IMR-90 (cell line): ENCODE data around the gene CLSTN3. TPM values are rescaled to one million over a fixed set of nuclear protein-coding genes. Genes with fewer than 3 reads are reported as not detected.

ENCODE experiments used
- ATAC-seq: fragments of 200-7000 bp; cut with Tn5 transposase; 2 replicates; pipeline ENCODE4 v1.9.1; 2020; ENCODE audit warnings: low read depth, mild to moderate bottlenecking, moderate library complexity
- BruUV-seq: library from RNA; stranded (reverse); fragments of 400-500 nt; replicated peaks from 2 replicates; lab custom pipeline; 2021; lab: Mats Ljungman, UMichigan
- CTCF ChIA-PET: fragments of 300-600 bp; formaldehyde crosslinking; extraction: SDS; loops from one replicate; lab custom pipeline; 2021; ENCODE audit warnings: antibody characterized with exemption; lab: Yijun Ruan, JAX
- POLR2A ChIA-PET: fragments of 300-600 bp; sonication (Branson Sonifier 250); formaldehyde crosslinking; loops from one replicate; lab custom pipeline; 2022; ENCODE audit warnings: antibody characterized with exemption; ENCODE audit not compliant: unreplicated experiment; lab: Charles Lee
- DNase-seq: peaks from one replicate; pipeline ENCODE4 v3.0.0; 2013
- H2AFZ ChIP-seq: replicated peaks from 2 replicates; pipeline ENCODE3; 2013; ENCODE audit warnings: low read length, mild to moderate bottlenecking; ENCODE audit not compliant: poor library complexity
- H2AK5ac ChIP-seq: 2 replicates; pipeline ENCODE4 v1.6.1; 2013; ENCODE audit warnings: low read depth, low read length, inconsistent platforms
- H2AK9ac ChIP-seq: replicated peaks from 2 replicates; pipeline ENCODE3; 2013; ENCODE audit warnings: mild to moderate bottlenecking, low read depth, low read length, moderate library complexity; ENCODE audit not compliant: poor library complexity
- H2BK120ac ChIP-seq: 2 replicates; pipeline ENCODE4 v1.6.1; 2013; ENCODE audit warnings: low read depth, low read length, inconsistent platforms
- H2BK15ac ChIP-seq: 3 replicates; pipeline ENCODE4 v1.6.1; 2013; ENCODE audit warnings: low read depth, low read length, inconsistent platforms
- H2BK20ac ChIP-seq: 2 replicates; pipeline ENCODE4 v1.6.1; 2013; ENCODE audit warnings: low read depth, mild to moderate bottlenecking, inconsistent platforms, low read length, moderate library complexity
- H2BK5ac ChIP-seq: 2 replicates; pipeline ENCODE4 v1.6.1; 2013; ENCODE audit warnings: mild to moderate bottlenecking, low read depth, low read length, inconsistent platforms; ENCODE audit not compliant: poor library complexity, severe bottlenecking
- H3K14ac ChIP-seq: replicated peaks from 2 replicates; pipeline ENCODE4 v1.6.1; 2013; ENCODE audit warnings: low read depth, low read length, inconsistent platforms
- H3K18ac ChIP-seq: 2 replicates; pipeline ENCODE4 v1.6.1; 2013; ENCODE audit warnings: low read depth, low read length, control low read depth
- H3K23ac ChIP-seq: 2 replicates; pipeline ENCODE4 v1.6.1; 2013; ENCODE audit warnings: low read depth, low read length, inconsistent platforms
- H3K27ac ChIP-seq: 2 replicates; pipeline ENCODE4 v1.5.1; 2013; ENCODE audit warnings: mild to moderate bottlenecking, control low read depth, low read length; ENCODE audit not compliant: insufficient read depth
- H3K27me3 ChIP-seq: 2 replicates; pipeline ENCODE4 v1.6.1; 2013; ENCODE audit warnings: low read length; ENCODE audit not compliant: control insufficient read depth, insufficient read depth
- H3K36me3 ChIP-seq: 2 replicates; pipeline ENCODE4 v1.6.1; 2013; ENCODE audit warnings: low read length, mixed read lengths; ENCODE audit not compliant: control insufficient read depth, insufficient read depth
- H3K4ac ChIP-seq: 2 replicates; pipeline ENCODE4 v1.6.1; 2013; ENCODE audit warnings: low read depth, low read length, inconsistent platforms
- H3K4me1 ChIP-seq: 2 replicates; pipeline ENCODE4 v1.6.1; 2013; ENCODE audit warnings: low read length, mixed read lengths; ENCODE audit not compliant: control insufficient read depth, insufficient read depth
- H3K4me2 ChIP-seq: 2 replicates; pipeline ENCODE4 v1.6.1; 2013; ENCODE audit warnings: low read depth, mild to moderate bottlenecking, control low read depth, low read length, moderate library complexity
- H3K4me3 ChIP-seq: 2 replicates; pipeline ENCODE4 v1.5.1; 2013; ENCODE audit warnings: low read depth, mild to moderate bottlenecking, control low read depth, low read length, moderate library complexity; ENCODE audit not compliant: insufficient read depth
- H3K56ac ChIP-seq: 2 replicates; pipeline ENCODE4 v1.6.1; 2013; ENCODE audit warnings: low read length, inconsistent platforms; ENCODE audit not compliant: insufficient read depth; ENCODE audit errors: extremely low read depth
- H3K79me1 ChIP-seq, 2 experiments: 2 replicates each; pipeline ENCODE4 v1.6.1; 2013; ENCODE audit warnings: low read length in 2 of 2, inconsistent platforms in 1 of 2, low read depth in 1 of 2
- H3K9ac ChIP-seq: 2 replicates; pipeline ENCODE4 v1.6.1; 2013; ENCODE audit warnings: low read depth, low read length, control low read depth
- H3K9me1 ChIP-seq: 2 replicates; pipeline ENCODE4 v1.6.1; 2013; ENCODE audit warnings: low read length, inconsistent platforms; ENCODE audit not compliant: insufficient read depth
- H3K9me3 ChIP-seq: 2 replicates; pipeline ENCODE4 v1.6.1; 2013; ENCODE audit warnings: low read length; ENCODE audit not compliant: control insufficient read depth, insufficient read depth
- H4K20me1 ChIP-seq: 2 replicates; pipeline ENCODE4 v1.6.1; 2013; ENCODE audit warnings: low read length, inconsistent platforms; ENCODE audit not compliant: insufficient read depth
- H4K5ac ChIP-seq: 2 replicates; pipeline ENCODE4 v1.6.1; 2013; ENCODE audit warnings: mild to moderate bottlenecking, low read depth, low read length, control low read depth
- H4K8ac ChIP-seq, 2 experiments: 2 replicates each; pipeline ENCODE4 v1.6.1; 2013; ENCODE audit warnings: low read depth in 2 of 2, low read length in 2 of 2, control low read depth in 1 of 2, inconsistent platforms in 1 of 2
- H4K91ac ChIP-seq: 2 replicates; pipeline ENCODE4 v1.6.1; 2013; ENCODE audit warnings: low read depth, low read length, inconsistent platforms; ENCODE audit not compliant: insufficient read depth
- CHD1 ChIP-seq: IDR thresholded peaks from 2 replicates; pipeline ENCODE4 v1.6.1; 2012; ENCODE audit warnings: low read depth, low read length, improper control_type of control experiment
- FOS ChIP-seq: fragments of 150-350 bp; IDR thresholded peaks from 2 replicates; pipeline ENCODE4 v1.6.1; 2016; ENCODE audit warnings: low read depth, low read length
- RFX5 ChIP-seq: IDR thresholded peaks from 2 replicates; pipeline ENCODE4 v1.8.0; 2012; ENCODE audit warnings: low read depth, mild to moderate bottlenecking, low read length, moderate library complexity
- WGBS, 2 experiments: methylation state at CpG; one replicate each; pipeline versions ENCODE4 v1.1.5 to v1.1.7; 2013; ENCODE audit warnings: missing lambda C conversion rate in 2 of 2; ENCODE audit not compliant: insufficient read length in 1 of 2; ENCODE audit errors: extremely low coverage in 2 of 2; 5-methylcytosine and 5-hydroxymethylcytosine counted together
- dilution Hi-C: fragments of 300-500 bp; cut with HindIII; formaldehyde crosslinking; loops from one replicate; pipeline ENCODE4 v1.14.3; 2018; ENCODE audit warnings: low sequenced_read_pairs; ENCODE audit not compliant: unreplicated experiment
- in situ Hi-C: fragments of 300-500 bp; cut with MboI; formaldehyde crosslinking; loops from 3 replicates; pipeline ENCODE4 v1.14.3; 2019; ENCODE audit warnings: low sequenced_read_pairs, inconsistent platforms, mixed read lengths
- intact Hi-C: fragments of 100-400 bp; cut with micrococcal nuclease; formaldehyde crosslinking; loops from 2 replicates; pipeline ENCODE4 v1.10.0; 2022
- polyA plus RNA-seq, 3 experiments: library from polyadenylated mRNA; depleted of rRNA; stranded (reverse); fragments of >200 nt; gene quantifications; 2 replicates each; pipeline ENCODE4 v1.2.3, GENCODE V29; 2012; ENCODE audit warnings: low replicate concordance in 1 of 3
- total RNA-seq: library from RNA; depleted of rRNA; stranded (reverse); fragments of >200 nt; gene quantifications from 2 replicates; pipeline ENCODE4 v1.2.3, GENCODE V29; 2012

The CLSTN3 gene
- total and polyA plus RNA-seq, 2 of the 4 experiments (the other 2 are of a cell fraction) = 4.1 to 16.4 TPM

- POLR2A ChIA-PET = no interaction called here
- WGBS, 2 experiments = 91% methylated on average over 1 of the region's 3 CpGs; no CpG with 5 or more reads in 1 of the 2 experiments
- H3K9me3 ChIP-seq = no peaks in the 10 kb centered on the region
- no peaks in the 10 kb centered on the region for H4K20me1 ChIP-seq
- no peak overlapping the region for H2AK5ac ChIP-seq
- dilution Hi-C loops (no loop called here), in situ Hi-C loops (loop anchor here (10.0 kb wide), 1 partner anchor 173 kb away; the partner anchor contains the start of genes C12orf57 and RNU7-1), intact Hi-C loops (no loop called here)
- H3K4ac ChIP-seq = no peak overlapping the region
- no peak overlapping the region for H3K14ac ChIP-seq
- H3K4me3 ChIP-seq = no peak overlapping the region
- H4K91ac ChIP-seq = no peak overlapping the region
- H2AK9ac ChIP-seq = no peak overlapping the region
- DNase-seq (no peak), ATAC-seq (no peak)
- H3K9me1 ChIP-seq = no peaks in the 10 kb centered on the region
- no peaks in the 10 kb centered on the region for H3K27me3 ChIP-seq
- H3K79me1 ChIP-seq = 0 out of 4 replicates have a peak, but pooled peaks cover 0 to 7% of the 10 kb centered on the region in 2 experiments
- H4K5ac ChIP-seq = no peak overlapping the region
- no peak overlapping the region for H2BK20ac ChIP-seq
- no peak overlapping the region for H3K23ac ChIP-seq
- no TSS peak for BruUV-seq
- CTCF ChIA-PET = no interaction called here
- no peak overlapping the region for H2BK120ac ChIP-seq
- no peak overlapping the region for H2BK5ac ChIP-seq
- H3K4me2 ChIP-seq = no peak overlapping the region
- H2AFZ ChIP-seq = no peak overlapping the region
- no peak overlapping the region for H2BK15ac ChIP-seq
- H3K36me3 ChIP-seq = peaks cover 41% of the 10 kb centered on the region
- no peak overlapping the region for H3K9ac ChIP-seq
- TF ChIP-seq CHD1 (no peak), FOS (no peak), RFX5 (no peak)
- no peak overlapping the region for H3K18ac ChIP-seq
- no peak overlapping the region for H4K8ac ChIP-seq
- H3K56ac ChIP-seq = no peak overlapping the region
- H3K4me1 ChIP-seq = no peaks in the 10 kb centered on the region; the same call in 1 of the 2 replicates
- H3K27ac ChIP-seq = no peak overlapping the region
Observed at GRCh38 chr12:7117670-7118069, 12.5 kb upstream of the CLSTN3 start.
